Esophagus muscularis mucosa (tissue), 4 donors: ENCODE data around the gene KIRREL3.

Source experiments
- CTCF ChIP-seq, 3 experiments: fragments of 200-600 bp in 2 of 3; fragments of 450-650 bp in 1 of 3; sonication (generic) in 2 of 3; IDR thresholded peaks; one replicate each; pipeline ENCODE4 v1.5.1; 2017 to 2019; ENCODE audit warnings: antibody characterized with exemption in 3 of 3, mild to moderate bottlenecking in 2 of 3, moderate library complexity in 1 of 3
- EP300 ChIP-seq: sonication (generic); formaldehyde crosslinking; IDR thresholded peaks from one replicate; pipeline ENCODE4 v1.6.1; 2017; ENCODE audit warnings: antibody characterized with exemption
- POLR2A ChIP-seq: fragments of 450-650 bp; IDR thresholded peaks from one replicate; pipeline ENCODE4 v1.6.1; 2017; ENCODE audit warnings: antibody characterized with exemption, moderate library complexity, mild to moderate bottlenecking, low read depth

GRCh38 chr11:126596474-126596873 lies 404.1 kb downstream of the KIRREL3 start:
- no peak for TF ChIP-seq CTCF (IDR thresholded peaks at IDR 0.05)
- TF ChIP-seq POLR2A, result no peak
- no peak for TF ChIP-seq EP300
